GM18873 (cell line): ENCODE results near the gene RNF2.
"Not testable (repeated sequence)": the region's sequence is repeated elsewhere in the genome, so short reads cannot be mapped to it uniquely, and the experiment has no call there.

Source experiments
- ATAC-seq: cut with Tn5 transposase; IDR thresholded peaks from one replicate; pipeline ENCODE4 v1.9.1; 2021; ENCODE audit warnings: mild to moderate bottlenecking, moderate library complexity, moderate number of reproducible peaks; ENCODE audit not compliant: unreplicated experiment, low FRiP score

RNF2 gene

DNA sequence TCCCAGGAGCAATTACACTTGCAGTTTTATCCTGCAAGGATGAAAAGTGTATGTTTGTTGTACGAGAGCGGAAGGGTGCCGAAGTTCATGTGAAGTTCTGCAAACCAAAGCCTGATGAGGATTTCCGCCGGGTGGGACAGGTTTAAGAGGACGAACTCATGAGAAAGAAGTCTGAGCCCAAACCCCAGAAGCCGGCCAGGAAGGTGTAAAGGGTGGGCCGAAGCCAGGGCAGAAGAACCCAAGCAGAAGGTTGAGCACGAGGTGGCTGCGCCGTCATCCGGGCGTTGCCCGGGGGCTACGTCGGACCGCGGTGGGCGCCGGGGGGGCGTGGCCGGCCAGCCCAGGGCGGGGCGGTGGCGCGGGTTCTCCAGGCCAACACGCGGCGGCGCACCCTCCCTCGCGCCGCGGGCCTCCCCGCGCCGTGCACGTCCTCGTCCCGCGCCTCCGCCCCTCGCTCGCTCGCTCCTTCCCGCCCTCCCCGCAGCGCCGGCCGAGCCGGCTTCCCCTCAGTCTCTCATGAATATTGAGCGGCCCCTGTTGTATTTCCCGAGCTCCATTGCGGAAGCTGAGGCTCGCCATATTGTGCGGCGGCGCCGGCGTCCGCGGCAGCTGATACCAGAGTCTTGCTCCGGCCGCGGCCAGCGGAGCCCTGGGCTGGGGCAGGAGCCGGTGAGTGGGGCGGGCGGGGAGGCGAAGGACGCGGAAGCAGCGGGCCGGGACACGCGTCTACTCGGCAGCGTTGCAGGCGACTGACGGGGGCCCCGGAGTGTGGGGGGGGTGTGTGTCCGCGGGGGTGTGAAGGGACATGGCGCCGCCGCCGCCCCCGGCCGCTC, at the start of gene RNF2:
Gene RNF2, plus strand, starts transcription at position 578 of the 833 bp plus-strand sequence. CDS start 41,996 bp downstream, outside the sequence.
- no peak for ATAC-seq

GRCh38 chr1:184999974-185000373, 45.4 kb upstream of the RNF2 start:
- ATAC-seq = not testable (repeated sequence)

DNA sequence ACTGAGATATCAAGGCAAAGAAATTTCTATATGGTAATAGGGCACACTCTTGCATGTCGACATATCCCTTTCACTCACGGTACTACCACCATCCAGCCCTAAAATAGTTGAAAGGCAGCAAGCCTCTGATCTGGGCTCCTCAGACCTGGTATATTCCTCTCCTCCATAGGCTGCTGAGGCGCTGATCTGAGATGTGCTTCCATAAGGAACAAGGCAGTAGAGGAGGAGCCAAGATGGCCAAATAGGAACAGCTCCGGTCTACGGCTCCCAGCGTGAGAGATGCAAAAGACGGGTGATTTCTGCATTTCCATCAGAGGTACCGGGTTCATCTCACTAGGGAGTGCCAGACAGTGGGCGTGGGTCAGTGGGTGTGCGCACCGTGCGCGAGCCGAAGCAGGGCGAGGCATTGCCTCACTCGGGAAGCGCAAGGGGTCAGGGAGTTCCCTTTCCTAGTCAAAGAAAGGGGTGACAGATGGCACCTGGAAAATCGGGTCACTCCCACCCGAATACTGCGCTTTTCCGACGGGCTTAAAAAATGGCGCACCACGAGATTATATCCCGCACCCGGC, 44.0 kb upstream of the RNF2 start:
- not testable (repeated sequence) for ATAC-seq

GRCh38 chr1:185008838-185009237, 36.5 kb upstream of the RNF2 start:
- ATAC-seq = no peak

DNA sequence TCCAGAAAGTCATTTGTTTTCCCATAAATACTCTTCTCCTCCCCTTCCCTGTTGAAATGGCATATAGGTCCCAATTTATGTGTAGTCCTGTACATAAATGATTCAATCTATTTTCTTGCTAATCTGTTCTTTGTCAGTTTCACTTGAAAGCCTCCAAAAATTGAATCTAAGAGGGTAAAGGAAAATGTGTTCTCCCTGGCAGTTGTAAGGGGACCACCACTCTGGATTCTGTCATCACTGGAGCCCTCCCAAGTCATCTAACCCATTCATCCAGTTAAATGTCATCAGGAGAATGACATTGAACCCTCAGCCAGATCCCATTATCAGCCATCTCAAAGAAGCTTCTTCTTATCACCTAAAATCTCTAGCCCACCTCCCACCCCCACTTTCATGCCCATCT, 35.0 kb upstream of the RNF2 start:
- no peak for ATAC-seq

DNA sequence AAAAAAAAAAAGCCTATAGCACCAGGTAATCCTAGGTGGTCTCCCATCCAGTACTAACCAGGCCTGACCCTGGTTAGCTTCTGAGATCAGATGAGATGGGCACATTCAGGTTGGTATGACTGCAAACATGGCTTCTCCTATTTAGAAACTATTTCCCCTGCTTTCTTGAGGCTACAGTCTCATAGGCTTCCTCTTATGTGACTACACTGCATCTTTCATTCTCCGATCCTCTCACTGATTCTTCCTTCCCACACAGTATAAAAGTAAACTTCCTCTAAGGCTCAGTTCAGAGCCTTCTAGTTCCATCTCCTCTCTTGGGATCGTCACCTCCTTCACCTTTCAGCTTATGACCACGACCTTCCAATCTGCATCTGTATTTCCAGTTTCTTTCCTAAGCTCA, 30.4 kb upstream of the RNF2 start:
- no peak for ATAC-seq

DNA sequence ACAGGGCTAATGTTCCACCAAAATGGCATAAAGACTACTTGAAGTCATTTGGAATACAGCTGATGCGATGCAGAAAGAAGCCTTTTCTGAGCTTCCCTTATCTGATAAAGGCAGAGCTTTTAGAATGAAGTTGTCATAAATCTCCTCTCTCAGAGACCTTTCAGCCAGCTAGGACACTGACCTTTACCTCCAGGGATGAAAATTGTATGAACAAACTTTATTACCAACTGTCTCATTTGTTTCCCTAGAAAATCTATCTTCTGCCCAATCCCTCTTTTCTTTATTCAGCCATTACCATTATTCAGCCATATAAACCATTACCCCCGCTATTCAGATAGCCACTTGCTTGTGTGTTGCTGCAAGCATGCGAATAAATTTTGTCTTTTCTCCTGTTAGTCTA, 29.7 kb upstream of the RNF2 start:
- no peak for ATAC-seq

GRCh38 chr1:185016880-185017279, 28.5 kb upstream of the RNF2 start:
- no peak for ATAC-seq

- no peak for ATAC-seq
Observed at GRCh38 chr1:185017338-185017737, 28.0 kb upstream of the RNF2 start.

GRCh38 chr1:185017966-185018365, 27.4 kb upstream of the RNF2 start:
- no peak for ATAC-seq

- ATAC-seq = no peak
Observed at GRCh38 chr1:185027252-185027882, 18.0 kb upstream of the RNF2 start.

- ATAC-seq = no peak
Observed at GRCh38 chr1:185033686-185034085, 11.7 kb upstream of the RNF2 start.

- ATAC-seq = no peak
Observed at GRCh38 chr1:185035258-185035657, 10.1 kb upstream of the RNF2 start.

DNA sequence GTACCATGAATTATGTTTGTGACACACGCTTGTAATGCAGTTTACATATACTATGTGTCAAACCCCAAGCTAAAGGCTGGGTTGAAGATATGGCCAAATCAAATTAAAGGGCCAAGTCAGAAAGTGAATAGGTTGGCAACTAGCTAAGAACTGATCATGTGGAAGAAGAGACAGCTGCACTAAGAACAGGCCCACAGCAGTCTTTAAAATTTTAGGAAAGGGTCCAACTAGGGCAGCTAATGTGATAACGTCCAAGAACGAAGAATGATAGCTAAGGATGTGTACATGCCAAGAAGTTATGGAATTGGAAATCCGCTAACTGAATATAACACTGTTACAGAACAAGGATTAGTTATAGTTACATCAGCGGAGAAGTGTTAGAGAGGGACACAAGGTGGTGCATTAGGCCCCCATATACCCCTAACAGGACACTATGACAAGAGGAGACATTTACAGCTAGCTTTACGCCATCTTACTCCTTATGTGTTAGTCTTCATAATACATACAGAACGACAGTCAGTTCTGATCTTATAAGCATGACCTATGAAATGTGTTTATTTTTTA, 6.5 kb upstream of the RNF2 start:
- no peak for ATAC-seq

DNA sequence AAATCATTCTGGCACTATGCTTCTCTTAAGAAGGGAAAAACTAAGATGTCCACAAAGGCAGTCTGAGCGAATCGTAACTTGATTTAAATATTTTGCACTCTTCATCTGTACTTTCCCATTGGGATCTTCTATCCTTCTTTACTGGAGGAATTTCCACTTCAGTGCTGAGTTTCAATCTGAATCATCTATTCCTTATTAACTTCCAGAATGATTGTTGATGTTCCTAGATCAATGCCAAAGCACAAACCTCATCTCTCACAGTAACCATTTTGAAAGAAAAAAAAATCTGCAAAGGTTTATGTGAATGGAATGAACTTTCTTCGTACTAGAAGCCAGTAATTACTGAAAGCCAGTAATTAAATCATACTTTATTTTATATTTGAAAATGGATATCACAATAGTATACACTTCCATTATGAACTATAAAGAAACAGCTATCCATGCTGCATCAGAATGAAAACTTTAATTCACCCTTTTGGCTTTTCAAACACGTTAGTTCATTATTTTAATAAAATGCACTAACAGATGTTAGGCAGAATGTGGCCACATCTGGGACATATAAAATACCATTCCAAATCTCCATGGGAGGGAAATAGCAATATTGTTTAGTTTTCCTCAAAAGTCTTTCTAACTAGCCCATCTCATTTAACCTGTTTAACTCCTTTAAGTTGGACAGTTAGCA, 5.5 kb upstream of the RNF2 start:
- ATAC-seq = no peak

- ATAC-seq = no peak
Observed at GRCh38 chr1:185040408-185040735, 5.0 kb upstream of the RNF2 start.

DNA sequence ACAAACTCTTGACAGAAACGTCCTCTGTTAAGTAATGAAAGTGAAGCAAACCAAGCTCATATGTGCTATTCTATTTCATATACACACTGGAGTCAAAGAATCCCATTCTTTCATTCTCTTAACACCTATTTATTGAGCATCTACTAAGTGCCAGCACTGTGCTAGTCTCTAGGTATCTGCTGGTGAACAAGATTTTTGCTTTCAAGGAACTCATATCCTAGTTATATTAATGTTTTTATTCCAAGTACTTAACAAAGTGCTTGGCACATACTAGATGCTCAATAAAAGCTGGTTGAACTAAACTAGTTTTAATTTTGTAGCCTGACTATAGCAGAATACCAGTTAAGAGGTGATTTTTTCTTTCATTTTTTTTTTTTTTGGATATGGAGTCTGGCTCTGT, 3.6 kb upstream of the RNF2 start:
- no peak for ATAC-seq

DNA sequence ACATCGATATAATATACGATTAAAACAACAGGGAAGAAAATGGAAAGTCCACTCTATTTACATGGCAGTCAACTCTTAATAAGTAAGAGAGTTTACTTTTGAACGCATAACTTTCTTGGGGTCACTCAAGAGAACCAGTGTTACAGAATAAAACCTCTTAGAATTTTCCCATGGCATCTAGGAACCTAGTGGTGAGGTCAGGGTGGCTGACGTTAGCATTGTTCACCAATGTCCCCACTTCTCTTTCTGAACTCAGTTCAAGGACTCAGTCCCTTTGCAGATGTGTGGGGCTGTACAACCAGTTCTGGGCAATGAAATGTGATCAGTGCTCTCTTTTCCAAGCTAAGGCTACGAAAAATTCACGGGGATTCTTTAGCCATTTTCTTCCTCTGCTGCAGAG, 2.6 kb upstream of the RNF2 start:
- ATAC-seq = no peak

DNA sequence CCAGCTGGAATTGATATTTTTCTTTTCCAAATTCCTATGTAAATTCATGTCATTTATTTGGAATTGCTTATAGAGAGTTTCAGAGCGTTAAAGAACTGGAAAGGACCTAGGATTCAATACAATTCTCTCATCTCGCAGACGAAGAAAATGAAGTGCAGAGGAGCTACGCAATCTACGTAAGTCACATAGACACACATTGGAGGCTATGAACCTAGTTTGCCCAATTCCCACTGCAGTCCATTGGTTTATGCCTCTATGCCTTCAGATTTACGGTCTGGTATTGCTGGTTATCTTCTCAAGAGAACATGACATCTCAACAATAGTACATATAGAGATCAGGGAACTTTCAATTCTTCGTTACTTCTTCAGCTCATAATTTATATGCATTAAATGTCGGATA, 971 bp upstream of the RNF2 start:
- ATAC-seq = no peak

DNA sequence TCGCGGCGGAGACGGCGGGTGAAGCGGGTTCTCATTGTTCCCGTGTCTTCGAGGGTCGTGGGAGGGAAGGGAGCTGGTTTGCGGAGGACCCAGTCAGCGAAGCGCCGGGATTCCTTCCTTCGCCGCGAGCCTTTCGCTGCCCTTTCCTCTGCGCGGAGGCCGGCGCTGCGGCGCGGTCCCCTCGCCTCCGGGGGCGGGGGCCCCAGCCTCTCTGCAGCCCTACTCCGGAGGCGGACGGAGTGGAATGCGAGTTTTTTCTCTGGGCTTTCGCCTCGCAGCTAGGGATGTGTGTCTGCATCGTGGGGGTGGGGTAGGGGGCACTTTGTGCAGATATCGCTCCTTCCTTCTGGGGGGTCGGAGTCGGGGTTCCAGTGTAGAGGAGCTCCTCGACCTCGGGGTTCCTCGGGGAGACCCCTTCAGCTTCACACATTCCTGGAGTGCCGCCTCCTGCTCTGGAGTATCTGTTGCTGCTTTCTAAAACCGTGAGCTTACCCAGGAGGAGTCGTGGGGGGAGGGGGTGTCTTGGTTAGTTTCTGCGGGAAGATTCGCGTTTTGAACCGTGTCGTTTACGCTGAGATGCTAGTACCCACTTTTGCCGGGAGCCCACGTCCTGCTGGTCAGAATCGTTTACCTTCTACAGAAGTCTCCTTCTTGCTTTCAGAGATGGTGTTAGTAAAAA, 595 bp downstream of the RNF2 start:
- ATAC-seq = no peak
